B cell (primary cell): ENCODE data around the gene SOX6.

Experiments
- CTCF ChIP-seq: fragments of 200-600 bp; IDR thresholded peaks from one replicate; pipeline ENCODE4 v1.8.0; 2022; ENCODE audit warnings: antibody characterized with exemption, mild to moderate bottlenecking
- EZH2 ChIP-seq: IDR thresholded peaks from 2 replicates; pipeline ENCODE4 v1.6.1; 2012; ENCODE audit warnings: borderline replicate concordance, low read depth, mild to moderate bottlenecking, moderate library complexity, low read length; ENCODE audit not compliant: insufficient read depth, poor library complexity, severe bottlenecking

DNA sequence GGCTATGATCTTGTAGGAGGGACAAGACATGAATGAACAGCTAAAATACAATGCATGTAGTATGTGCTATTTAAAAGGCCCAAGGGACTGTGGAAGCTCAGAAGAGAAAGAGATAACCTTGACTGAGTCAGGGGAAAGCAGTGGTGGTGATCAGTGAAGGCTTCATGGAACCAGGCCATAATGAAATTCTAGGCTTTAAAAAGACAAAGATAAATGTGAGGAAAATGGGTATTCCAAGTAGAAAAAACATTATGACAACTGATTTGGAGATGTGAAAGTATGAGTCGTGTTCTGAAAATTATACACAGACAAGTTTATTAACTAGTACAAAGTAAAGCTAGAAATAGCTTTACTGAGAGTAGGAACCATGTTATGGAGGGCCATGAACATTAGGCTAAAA lies 189.8 kb downstream of the SOX6 start:
- TF ChIP-seq CTCF = no peak
- no peak for TF ChIP-seq EZH2
